Sigmoid colon (tissue), 4 donors: ENCODE data around the gene ATP5MC3.

Source experiments
- POLR2A ChIP-seq, 2 donors: fragments of 450-650 bp; IDR thresholded peaks; one replicate each; pipeline ENCODE4 v1.6.1; 2016; ENCODE audit warnings: antibody characterized with exemption in 2 of 2, mild to moderate bottlenecking in 2 of 2, moderate library complexity in 2 of 2
- POLR2AphosphoS5 ChIP-seq, 4 donors: sonication (generic); formaldehyde crosslinking; IDR thresholded peaks; one replicate each; pipeline ENCODE4 v1.6.1; 2017; ENCODE audit warnings: antibody characterized with exemption in 4 of 4
- TF ChIP-seq, protein P1 (sequence below), 4 experiments: fragments of 450-650 bp in 3 of 4; fragments of 200-600 bp in 1 of 4; IDR thresholded peaks; one replicate each; pipeline ENCODE4 v1.5.1; 2016 to 2019; ENCODE audit warnings: antibody characterized with exemption in 4 of 4, mild to moderate bottlenecking in 3 of 4, moderate library complexity in 2 of 4

DNA sequence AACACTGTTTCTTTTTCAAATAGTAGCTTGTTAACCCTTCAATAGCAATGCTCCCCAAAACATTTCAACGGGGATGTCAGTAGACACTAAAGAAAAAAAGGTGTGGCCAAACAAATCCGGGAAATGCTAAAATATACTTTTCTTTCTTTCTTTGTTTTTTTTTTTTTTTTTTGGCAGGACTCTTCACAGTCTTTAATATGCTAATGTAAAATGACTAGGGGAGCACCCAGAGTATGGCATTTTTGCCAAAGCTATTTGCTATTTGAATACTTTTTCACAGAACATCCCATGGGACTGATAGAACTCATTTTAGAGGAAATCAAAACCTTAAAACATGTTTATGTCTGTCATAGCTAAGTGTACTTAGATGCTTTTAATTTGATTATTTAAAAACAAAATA lies 45.6 kb downstream of the ATP5MC3 start:
- TF ChIP-seq, protein P1, sequence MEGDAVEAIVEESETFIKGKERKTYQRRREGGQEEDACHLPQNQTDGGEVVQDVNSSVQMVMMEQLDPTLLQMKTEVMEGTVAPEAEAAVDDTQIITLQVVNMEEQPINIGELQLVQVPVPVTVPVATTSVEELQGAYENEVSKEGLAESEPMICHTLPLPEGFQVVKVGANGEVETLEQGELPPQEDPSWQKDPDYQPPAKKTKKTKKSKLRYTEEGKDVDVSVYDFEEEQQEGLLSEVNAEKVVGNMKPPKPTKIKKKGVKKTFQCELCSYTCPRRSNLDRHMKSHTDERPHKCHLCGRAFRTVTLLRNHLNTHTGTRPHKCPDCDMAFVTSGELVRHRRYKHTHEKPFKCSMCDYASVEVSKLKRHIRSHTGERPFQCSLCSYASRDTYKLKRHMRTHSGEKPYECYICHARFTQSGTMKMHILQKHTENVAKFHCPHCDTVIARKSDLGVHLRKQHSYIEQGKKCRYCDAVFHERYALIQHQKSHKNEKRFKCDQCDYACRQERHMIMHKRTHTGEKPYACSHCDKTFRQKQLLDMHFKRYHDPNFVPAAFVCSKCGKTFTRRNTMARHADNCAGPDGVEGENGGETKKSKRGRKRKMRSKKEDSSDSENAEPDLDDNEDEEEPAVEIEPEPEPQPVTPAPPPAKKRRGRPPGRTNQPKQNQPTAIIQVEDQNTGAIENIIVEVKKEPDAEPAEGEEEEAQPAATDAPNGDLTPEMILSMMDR (IDR thresholded peaks at IDR 0.05), result no peak
- no peak for TF ChIP-seq POLR2A (IDR thresholded peaks at IDR 0.05)
- no peak for TF ChIP-seq POLR2AphosphoS5 (IDR thresholded peaks at IDR 0.05)
